Body of pancreas (tissue), 4 donors: ENCODE results near the gene NDRG3.

Experiments
- POLR2A ChIP-seq, 3 donors: fragments of 450-650 bp; IDR thresholded peaks; one replicate each; pipeline ENCODE4 v1.6.1; 2016; ENCODE audit warnings: antibody characterized with exemption in 3 of 3, mild to moderate bottlenecking in 2 of 3
- TF ChIP-seq, protein P1 (sequence below), 7 experiments: fragments of 450-650 bp in 4 of 7; fragments of 200-600 bp in 3 of 7; sonication (generic) in 3 of 7; IDR thresholded peaks; one replicate each; pipeline ENCODE4 v1.5.1; 2016 to 2019; ENCODE audit warnings: antibody characterized with exemption in 7 of 7

DNA sequence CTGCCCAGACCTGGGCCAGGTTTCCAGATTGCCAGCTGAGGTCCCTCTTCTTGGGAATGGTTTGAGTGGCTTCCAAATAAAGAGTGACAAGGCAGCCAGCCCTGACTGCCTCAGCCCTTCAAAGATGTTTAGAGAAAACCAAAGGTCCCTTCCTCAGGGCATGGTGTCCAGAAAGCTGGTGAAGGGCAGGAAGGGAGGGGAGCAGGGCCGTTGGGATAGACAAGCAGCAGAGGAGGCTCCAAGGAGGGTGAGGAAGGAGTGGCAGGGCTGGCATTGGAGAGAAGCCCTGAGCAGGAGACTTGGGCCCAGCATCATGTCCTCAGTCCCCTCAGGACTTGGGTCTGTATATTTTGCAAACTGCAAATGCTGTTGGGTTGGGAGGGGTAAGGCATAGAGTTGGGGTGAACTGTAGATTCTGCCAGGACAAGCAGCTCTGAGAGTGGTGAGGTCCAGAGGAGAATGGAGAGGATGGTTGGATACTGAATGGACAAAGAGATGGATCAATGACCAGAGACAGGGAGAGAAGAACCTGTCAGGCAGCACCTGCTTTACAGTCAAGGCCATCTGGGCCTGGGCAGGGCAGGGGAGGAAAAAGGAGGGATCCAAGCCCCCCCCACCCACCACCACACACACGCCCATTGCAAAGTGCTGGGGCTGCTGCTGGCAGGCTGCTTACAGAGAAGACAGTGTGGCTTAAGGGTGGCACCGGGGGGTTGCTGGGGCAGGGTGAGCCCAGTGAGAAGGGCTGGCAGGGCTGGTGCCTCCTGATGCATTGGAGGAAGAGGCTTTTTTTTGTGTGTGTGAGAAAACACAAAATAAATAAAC is 33.2 kb upstream of the NDRG3 start:
- TF ChIP-seq, protein P1, sequence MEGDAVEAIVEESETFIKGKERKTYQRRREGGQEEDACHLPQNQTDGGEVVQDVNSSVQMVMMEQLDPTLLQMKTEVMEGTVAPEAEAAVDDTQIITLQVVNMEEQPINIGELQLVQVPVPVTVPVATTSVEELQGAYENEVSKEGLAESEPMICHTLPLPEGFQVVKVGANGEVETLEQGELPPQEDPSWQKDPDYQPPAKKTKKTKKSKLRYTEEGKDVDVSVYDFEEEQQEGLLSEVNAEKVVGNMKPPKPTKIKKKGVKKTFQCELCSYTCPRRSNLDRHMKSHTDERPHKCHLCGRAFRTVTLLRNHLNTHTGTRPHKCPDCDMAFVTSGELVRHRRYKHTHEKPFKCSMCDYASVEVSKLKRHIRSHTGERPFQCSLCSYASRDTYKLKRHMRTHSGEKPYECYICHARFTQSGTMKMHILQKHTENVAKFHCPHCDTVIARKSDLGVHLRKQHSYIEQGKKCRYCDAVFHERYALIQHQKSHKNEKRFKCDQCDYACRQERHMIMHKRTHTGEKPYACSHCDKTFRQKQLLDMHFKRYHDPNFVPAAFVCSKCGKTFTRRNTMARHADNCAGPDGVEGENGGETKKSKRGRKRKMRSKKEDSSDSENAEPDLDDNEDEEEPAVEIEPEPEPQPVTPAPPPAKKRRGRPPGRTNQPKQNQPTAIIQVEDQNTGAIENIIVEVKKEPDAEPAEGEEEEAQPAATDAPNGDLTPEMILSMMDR (IDR thresholded peaks at IDR 0.05): no peak
- TF ChIP-seq POLR2A (IDR thresholded peaks at IDR 0.05): no peak
